Type B pancreatic cell (in vitro differentiated cells): ENCODE results near the gene PDLIM1. TPM values are rescaled to one million over a fixed set of nuclear protein-coding genes. Genes with fewer than 3 reads are reported as not detected.
A peak's percentile ranks its signal among the peaks of the same experiment; 100 is the strongest.

ENCODE experiments used
- DNase-seq: peaks from one replicate; pipeline ENCODE4 v3.0.0; 2021; ENCODE audit warnings: mixed read lengths; ENCODE audit not compliant: unreplicated experiment; ENCODE audit errors: extremely low spot score
- H3K27ac Mint-ChIP-seq: 2 replicates; pipeline ENCODE4 v1.8.0; 2021; ENCODE audit warnings: mild to moderate bottlenecking, mixed read lengths
- H3K27me3 Mint-ChIP-seq: 2 replicates; pipeline ENCODE4 v1.8.0; 2021; ENCODE audit warnings: mixed read lengths
- H3K36me3 Mint-ChIP-seq: 2 replicates; pipeline ENCODE4 v1.8.0; 2021; ENCODE audit warnings: mixed read lengths
- H3K4me1 Mint-ChIP-seq: one replicate; pipeline ENCODE4 v1.8.0; 2021; ENCODE audit warnings: mixed read lengths; ENCODE audit not compliant: unreplicated experiment
- H3K4me3 Mint-ChIP-seq: 2 replicates; pipeline ENCODE4 v1.8.0; 2021; ENCODE audit warnings: mild to moderate bottlenecking, mixed read lengths
- H3K9me3 Mint-ChIP-seq: 2 replicates; pipeline ENCODE4 v1.8.0; 2021; ENCODE audit warnings: mixed read lengths
- CTCF ChIP-seq: fragments of 200-600 bp; sonication (generic); conservative IDR thresholded peaks from 2 replicates; pipeline ENCODE4 v1.5.0; 2021; ENCODE audit warnings: antibody characterized with exemption, mild to moderate bottlenecking
- total RNA-seq: library from RNA; stranded (reverse); gene quantifications from 2 replicates; pipeline ENCODE4 v1.2.1, GENCODE V29; 2021; ENCODE audit warnings: low replicate concordance

Gene PDLIM1
- total RNA-seq, 1 donor from 2014 or later, result 171 TPM

- Mint-ChIP-seq H3K27me3 (no peaks in the 10 kb centered on the region), H3K9me3 (peaks cover 4% of the 10 kb centered on the region), H3K36me3 (peaks cover 31% of the 10 kb centered on the region), H3K4me3 (no peak overlapping the region), H3K27ac (no peak overlapping the region), H3K4me1 (peaks cover 1% of the 10 kb centered on the region)
- DNase-seq, result peak; percentile 10
- no peak for TF ChIP-seq CTCF
Measured at GRCh38 chr10:95254629-95255028, 36.2 kb downstream of the PDLIM1 start.

GRCh38 chr10:95253686-95254085 lies 37.1 kb downstream of the PDLIM1 start:
- H3K36me3 Mint-ChIP-seq, result peaks cover 31% of the 10 kb centered on the region
- no peak for TF ChIP-seq CTCF
- H3K4me1 Mint-ChIP-seq, result peaks cover 4% of the 10 kb centered on the region
- no peak for DNase-seq
- H3K4me3 Mint-ChIP-seq, result no peak overlapping the region
- H3K9me3 Mint-ChIP-seq, result peaks cover 4% of the 10 kb centered on the region
- H3K27me3 Mint-ChIP-seq, result no peaks in the 10 kb centered on the region
- H3K27ac Mint-ChIP-seq, result no peak overlapping the region

- Mint-ChIP-seq H3K27ac (peak overlapping the region; percentile 9), H3K9me3 (peaks cover 4% of the 10 kb centered on the region), H3K4me1 (peaks cover 6% of the 10 kb centered on the region), H3K4me3 (no peak overlapping the region), H3K27me3 (no peaks in the 10 kb centered on the region), H3K36me3 (peaks cover 24% of the 10 kb centered on the region)
- TF ChIP-seq CTCF, result no peak
- no peak for DNase-seq
Measured at GRCh38 chr10:95253007-95253406, 37.8 kb downstream of the PDLIM1 start.

GRCh38 chr10:95250856-95251255 lies 39.9 kb downstream of the PDLIM1 start:
- no peaks in the 10 kb centered on the region for H3K27me3 Mint-ChIP-seq
- H3K36me3 Mint-ChIP-seq, result peaks cover 17% of the 10 kb centered on the region
- no peaks in the 10 kb centered on the region for H3K9me3 Mint-ChIP-seq
- H3K4me1 Mint-ChIP-seq, result peaks cover 25% of the 10 kb centered on the region
- no peak for TF ChIP-seq CTCF
- no peak overlapping the region for H3K27ac Mint-ChIP-seq
- H3K4me3 Mint-ChIP-seq, result no peak overlapping the region
- peak; percentile 18 for DNase-seq

GRCh38 chr10:95249467-95249866 lies 41.3 kb downstream of the PDLIM1 start:
- no peak for DNase-seq
- Mint-ChIP-seq H3K36me3 (peaks cover 12% of the 10 kb centered on the region), H3K4me1 (peaks cover 25% of the 10 kb centered on the region), H3K27ac (peak overlapping the region; percentile 23), H3K27me3 (no peaks in the 10 kb centered on the region), H3K4me3 (no peak overlapping the region), H3K9me3 (no peaks in the 10 kb centered on the region)
- no peak for TF ChIP-seq CTCF

GRCh38 chr10:95248989-95249388 lies 41.8 kb downstream of the PDLIM1 start:
- Mint-ChIP-seq H3K27ac (peak overlapping the region; percentile 70), H3K4me3 (no peak overlapping the region), H3K36me3 (peaks cover 10% of the 10 kb centered on the region), H3K9me3 (no peaks in the 10 kb centered on the region), H3K4me1 (peaks cover 25% of the 10 kb centered on the region), H3K27me3 (no peaks in the 10 kb centered on the region)
- no peak for TF ChIP-seq CTCF
- DNase-seq, result peak; percentile 45
